Osteoblast (primary cell): ENCODE results near the gene RNPC3. TPM values are rescaled to one million over a fixed set of nuclear protein-coding genes. Genes with fewer than 3 reads are reported as not detected.
"Not testable (repeated sequence)": the region's sequence is repeated elsewhere in the genome, so short reads cannot be mapped to it uniquely, and the experiment has no call there.

Source experiments
- DNase-seq: peaks from one replicate; pipeline ENCODE4 v3.0.0; 2011; ENCODE audit warnings: low spot score, mixed read lengths; ENCODE audit not compliant: insufficient read length; ENCODE audit errors: missing footprints
- H2AFZ ChIP-seq: 2 replicates; pipeline ENCODE4 v1.6.0; 2011; ENCODE audit warnings: mild to moderate bottlenecking, low read length
- H3K27ac ChIP-seq: 2 replicates; pipeline ENCODE4 v1.5.1; 2011; ENCODE audit warnings: mild to moderate bottlenecking, low read depth, low read length, moderate library complexity
- H3K27me3 ChIP-seq: 2 replicates; pipeline ENCODE4 v1.6.0; 2012; ENCODE audit warnings: mild to moderate bottlenecking, control low read depth, inconsistent platforms, low read length, moderate library complexity; ENCODE audit not compliant: insufficient read depth
- H3K36me3 ChIP-seq: 2 replicates; pipeline ENCODE4 v1.5.1; 2011; ENCODE audit warnings: mild to moderate bottlenecking, low read length, control low read depth, moderate library complexity; ENCODE audit not compliant: insufficient read depth
- H3K4me1 ChIP-seq: 2 replicates; pipeline ENCODE4 v1.5.1; 2011; ENCODE audit warnings: mild to moderate bottlenecking, low read length, control low read depth, moderate library complexity; ENCODE audit not compliant: insufficient read depth
- H3K4me2 ChIP-seq: 2 replicates; pipeline ENCODE4 v1.6.0; 2011; ENCODE audit warnings: mild to moderate bottlenecking, low read length; ENCODE audit not compliant: insufficient read depth
- H3K4me3 ChIP-seq: fragments of 200-600 bp; sonication (generic); 3 replicates; pipeline ENCODE4 v1.5.1; 2012; ENCODE audit warnings: mild to moderate bottlenecking, low read length, inconsistent platforms; ENCODE audit not compliant: insufficient read depth
- H3K79me2 ChIP-seq: 2 replicates; pipeline ENCODE4 v1.6.0; 2012; ENCODE audit warnings: mild to moderate bottlenecking, low read length, control low read depth, inconsistent platforms; ENCODE audit not compliant: insufficient read depth
- H3K9me3 ChIP-seq: 2 replicates; pipeline ENCODE4 v1.5.1; 2011; ENCODE audit warnings: low read depth, low read length, control low read depth
- H4K20me1 ChIP-seq: 2 replicates; pipeline ENCODE4 v1.6.0; 2012; ENCODE audit warnings: mild to moderate bottlenecking, low read length, control low read depth; ENCODE audit not compliant: insufficient read depth
- total RNA-seq: library from RNA; depleted of rRNA; stranded (reverse); fragments of >200 nt; gene quantifications from 2 replicates; pipeline ENCODE4 v1.2.3, GENCODE V29; 2012
- TF ChIP-seq, protein P1 (sequence below): IDR thresholded peaks from 2 replicates; pipeline ENCODE4 v1.5.1; 2011; ENCODE audit warnings: mild to moderate bottlenecking, low read depth, low read length, moderate library complexity; ENCODE audit errors: extremely low read depth

RNPC3 gene
- total RNA-seq, 1 donor, result 18.5 TPM

DNA sequence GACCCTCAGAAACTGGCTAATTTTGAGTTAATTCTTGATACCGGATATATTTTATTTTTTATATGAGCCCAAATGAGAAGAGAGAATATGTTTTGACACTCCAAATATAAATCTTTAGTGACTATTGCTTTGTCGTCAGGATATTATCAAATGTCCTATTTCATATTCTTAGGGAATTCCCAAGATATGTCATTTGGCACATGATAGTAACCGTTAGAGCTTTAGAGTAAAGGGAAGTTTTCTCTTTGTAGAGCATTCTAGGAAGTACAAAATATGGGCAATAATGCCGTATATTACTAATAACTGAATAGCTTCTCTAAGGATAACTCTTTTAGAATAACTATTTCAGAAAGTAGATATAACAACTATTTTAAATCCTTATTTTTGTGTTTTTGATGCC is 37.6 kb downstream of the RNPC3 start:
- Histone ChIP-seq H3K4me1 (no peaks in the 10 kb centered on the region), H3K36me3 (no peaks in the 10 kb centered on the region), H3K79me2 (no peaks in the 10 kb centered on the region), H2AFZ (no peak overlapping the region), H3K27ac (no peak overlapping the region), H4K20me1 (no peaks in the 10 kb centered on the region), H3K4me2 (no peak overlapping the region), H3K9me3 (no peaks in the 10 kb centered on the region), H3K4me3 (no peak overlapping the region), H3K27me3 (no peaks in the 10 kb centered on the region)
- TF ChIP-seq, protein P1, sequence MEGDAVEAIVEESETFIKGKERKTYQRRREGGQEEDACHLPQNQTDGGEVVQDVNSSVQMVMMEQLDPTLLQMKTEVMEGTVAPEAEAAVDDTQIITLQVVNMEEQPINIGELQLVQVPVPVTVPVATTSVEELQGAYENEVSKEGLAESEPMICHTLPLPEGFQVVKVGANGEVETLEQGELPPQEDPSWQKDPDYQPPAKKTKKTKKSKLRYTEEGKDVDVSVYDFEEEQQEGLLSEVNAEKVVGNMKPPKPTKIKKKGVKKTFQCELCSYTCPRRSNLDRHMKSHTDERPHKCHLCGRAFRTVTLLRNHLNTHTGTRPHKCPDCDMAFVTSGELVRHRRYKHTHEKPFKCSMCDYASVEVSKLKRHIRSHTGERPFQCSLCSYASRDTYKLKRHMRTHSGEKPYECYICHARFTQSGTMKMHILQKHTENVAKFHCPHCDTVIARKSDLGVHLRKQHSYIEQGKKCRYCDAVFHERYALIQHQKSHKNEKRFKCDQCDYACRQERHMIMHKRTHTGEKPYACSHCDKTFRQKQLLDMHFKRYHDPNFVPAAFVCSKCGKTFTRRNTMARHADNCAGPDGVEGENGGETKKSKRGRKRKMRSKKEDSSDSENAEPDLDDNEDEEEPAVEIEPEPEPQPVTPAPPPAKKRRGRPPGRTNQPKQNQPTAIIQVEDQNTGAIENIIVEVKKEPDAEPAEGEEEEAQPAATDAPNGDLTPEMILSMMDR, result no peak
- no peak for DNase-seq

- Histone ChIP-seq H3K9me3 (no peaks in the 10 kb centered on the region), H3K4me3 (no peak overlapping the region), H3K79me2 (no peaks in the 10 kb centered on the region), H3K36me3 (no peaks in the 10 kb centered on the region), H3K4me1 (no peaks in the 10 kb centered on the region), H3K27me3 (no peaks in the 10 kb centered on the region), H3K27ac (no peak overlapping the region), H3K4me2 (no peak overlapping the region), H4K20me1 (no peaks in the 10 kb centered on the region), H2AFZ (no peak overlapping the region)
- TF ChIP-seq, protein P1, result no peak
- peak; percentile 13 for DNase-seq
Measured at GRCh38 chr1:103569493-103569892, 44.0 kb downstream of the RNPC3 start.

DNA sequence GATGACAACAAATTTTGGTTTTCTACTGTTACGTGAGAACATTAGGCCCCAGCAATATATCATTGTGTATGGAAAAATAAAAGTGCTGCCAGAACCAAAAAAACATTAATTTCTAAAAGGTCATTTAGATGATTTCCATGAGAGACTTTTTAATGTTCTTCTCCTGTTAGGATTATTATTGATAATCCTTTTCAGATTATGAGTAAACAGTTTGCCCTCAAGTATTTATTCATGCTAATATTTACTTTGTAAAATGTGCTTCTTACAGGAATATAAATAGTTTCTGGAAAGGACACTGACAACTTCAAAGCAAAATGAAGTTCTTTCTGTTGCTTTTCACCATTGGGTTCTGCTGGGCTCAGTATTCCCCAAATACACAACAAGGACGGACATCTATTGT is 45.8 kb downstream of the RNPC3 start, which contains the start of gene AMY2B:
Gene AMY2B, plus strand, starts transcription at position 301 of the 400 bp plus-strand sequence. Its CDS starts 14 bp downstream, at position 315.
- H3K27me3 ChIP-seq, H3K79me2 ChIP-seq, H3K4me2 ChIP-seq, H3K4me1 ChIP-seq, H2AFZ ChIP-seq, H3K27ac ChIP-seq, H4K20me1 ChIP-seq, DNase-seq, H3K4me3 ChIP-seq, H3K9me3 ChIP-seq, H3K36me3 ChIP-seq: not testable (repeated sequence)

- Histone ChIP-seq H3K27me3 (no peaks in the 10 kb centered on the region), H3K36me3 (no peaks in the 10 kb centered on the region), H3K9me3 (no peaks in the 10 kb centered on the region), H3K79me2 (no peaks in the 10 kb centered on the region), H3K27ac (no peak overlapping the region), H3K4me3 (no peak overlapping the region), H2AFZ (no peak overlapping the region), H4K20me1 (no peaks in the 10 kb centered on the region), H3K4me2 (no peak overlapping the region), H3K4me1 (no peaks in the 10 kb centered on the region)
- TF ChIP-seq, protein P1, result no peak
- no peak for DNase-seq
Measured at GRCh38 chr1:103576065-103576464, 50.6 kb downstream of the RNPC3 start.

- H3K4me1 ChIP-seq, H3K4me2 ChIP-seq, H3K36me3 ChIP-seq, DNase-seq, H3K4me3 ChIP-seq, H3K27me3 ChIP-seq, H3K27ac ChIP-seq, H3K79me2 ChIP-seq, H3K9me3 ChIP-seq, H4K20me1 ChIP-seq, H2AFZ ChIP-seq: not testable (repeated sequence)
Measured at GRCh38 chr1:103576784-103577183, 51.3 kb downstream of the RNPC3 start.
